Fibroblast of skin of scalp (primary cell): ENCODE data around the gene PTGER1.

ENCODE experiments used
- DNase-seq: peaks from one replicate; pipeline ENCODE4 v3.0.0-alpha.2; 2013

PTGER1 gene

DNA sequence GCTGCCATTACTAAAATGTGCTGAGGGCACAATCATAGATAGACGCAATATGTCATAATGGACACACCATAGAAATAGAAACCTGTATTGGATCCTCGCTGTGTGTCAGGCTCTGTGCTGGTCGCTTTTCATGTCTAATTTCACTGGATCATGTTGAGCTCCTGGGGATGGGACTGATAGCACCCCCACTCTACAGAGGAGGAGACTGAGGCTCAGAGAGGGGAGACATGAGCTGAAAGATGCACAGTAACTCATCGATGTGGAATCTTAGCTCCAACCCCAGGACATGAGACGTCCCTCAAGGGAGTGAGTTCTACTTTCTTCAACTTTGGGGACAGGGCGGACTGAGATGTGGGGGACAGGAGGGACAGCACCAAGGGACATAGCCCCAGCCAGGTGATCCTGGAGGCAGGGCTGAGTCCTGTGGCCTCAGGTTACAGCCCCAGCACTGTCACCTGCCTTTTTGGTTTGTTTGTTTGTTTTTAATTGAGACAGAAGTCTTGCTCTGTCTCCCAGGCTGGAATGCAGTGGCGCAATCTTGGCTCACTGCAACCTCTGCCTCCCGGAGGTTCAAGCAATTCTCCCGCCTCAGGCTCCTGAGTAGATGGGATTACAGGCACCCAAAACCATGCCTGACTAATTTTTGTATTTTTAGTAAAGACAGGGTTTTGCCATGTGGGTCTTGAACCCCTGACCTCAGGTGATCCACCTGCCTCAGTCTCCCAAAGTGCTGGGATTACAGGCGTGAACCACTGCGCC, 27.4 kb upstream of the PTGER1 start:
- DNase-seq, result peak; percentile 34

DNA sequence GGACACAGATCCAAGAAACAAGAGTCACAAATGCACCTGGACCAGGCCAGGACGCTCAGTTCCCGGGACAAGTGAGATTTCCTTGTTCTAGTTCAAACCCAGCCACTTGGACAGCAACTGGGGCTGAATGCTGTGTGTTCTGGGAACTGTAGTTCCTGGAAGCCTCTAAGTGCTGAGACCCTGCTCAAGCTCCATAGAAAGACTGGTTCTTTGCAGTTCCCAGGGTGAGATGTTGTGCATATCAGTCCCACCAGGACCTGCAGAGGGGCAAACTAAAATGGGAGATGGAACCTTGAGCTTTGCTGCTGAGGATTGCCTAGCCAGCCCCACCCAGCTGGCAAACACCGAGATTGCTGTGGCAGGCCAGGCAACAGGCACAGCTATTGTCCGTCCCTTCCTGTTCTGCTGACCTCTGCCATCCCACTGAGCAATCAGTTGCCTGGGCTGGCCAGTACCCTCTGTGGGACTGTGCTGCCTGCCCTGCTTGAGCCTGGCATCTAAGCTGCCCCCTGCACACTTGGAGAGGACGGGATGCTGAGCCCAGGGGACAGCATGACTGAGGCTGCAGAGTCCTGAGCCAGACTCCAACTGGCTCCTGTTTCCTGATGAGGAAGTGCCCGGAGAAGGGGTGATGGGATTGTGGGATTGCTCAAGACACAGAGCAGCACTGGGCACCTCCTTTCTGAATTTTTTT, 22.2 kb upstream of the PTGER1 start:
- no peak for DNase-seq

DNA sequence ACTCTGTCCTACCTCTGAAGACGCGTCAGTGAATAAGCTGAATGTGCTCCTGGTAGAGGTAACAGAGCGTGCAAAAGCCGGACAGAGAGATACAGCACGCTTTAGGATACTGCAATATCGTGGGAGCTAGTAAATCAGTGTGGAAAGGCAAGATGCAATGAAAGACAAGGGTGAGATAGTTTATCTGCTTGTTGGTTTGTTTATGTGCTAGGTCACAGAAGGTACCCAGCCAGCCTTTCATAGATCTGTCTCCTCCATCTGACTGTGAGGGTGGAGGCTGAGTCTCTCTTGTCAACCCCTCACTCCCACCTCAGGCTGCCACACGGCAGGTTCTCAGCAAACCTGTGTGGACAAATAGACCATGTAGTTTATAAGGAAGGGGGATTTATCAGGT, 21.7 kb upstream of the PTGER1 start:
- no peak for DNase-seq

DNA sequence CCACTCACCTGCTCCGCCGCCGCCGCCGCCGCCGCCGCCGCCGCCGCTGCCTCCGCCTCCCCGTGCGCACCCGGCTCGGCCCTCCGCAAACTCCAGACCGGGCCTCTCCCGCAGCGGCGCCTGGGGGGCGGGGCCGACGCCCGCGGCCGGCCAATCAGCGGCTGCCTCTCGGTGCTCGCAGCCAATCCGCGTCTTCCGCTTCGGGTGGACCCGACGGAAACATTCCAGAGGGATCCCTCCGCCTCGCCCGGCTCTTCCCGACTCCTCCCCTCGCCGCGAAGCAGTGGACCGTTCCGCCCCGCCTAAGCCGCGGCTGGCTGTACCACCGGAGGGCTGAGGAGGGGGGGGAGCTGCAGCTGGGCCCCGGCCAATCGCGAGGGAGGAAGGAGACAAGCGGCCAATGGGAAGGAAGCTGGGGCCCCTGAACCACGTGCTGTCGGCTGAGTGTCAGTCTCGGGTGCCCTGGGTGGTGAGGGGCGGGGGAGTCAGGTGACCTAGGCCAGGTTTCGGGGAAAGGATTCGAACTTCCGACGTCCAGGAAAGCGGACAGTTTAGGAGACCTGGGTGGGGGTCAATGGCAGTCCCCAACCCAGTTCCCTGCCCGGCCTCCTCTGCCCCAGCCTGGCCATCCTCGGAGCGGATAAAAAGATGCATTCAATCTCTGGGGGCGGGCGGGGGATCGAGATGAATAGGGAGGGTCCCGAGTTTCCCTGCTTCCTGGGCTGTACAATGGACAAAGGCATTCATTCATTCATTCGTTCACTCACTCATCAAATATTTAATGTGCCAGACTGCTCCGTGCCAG, 21.1 kb upstream of the PTGER1 start, which contains the start of gene GIPC1:
Gene GIPC1, minus strand, starts transcription at position 99 of the 805 bp plus-strand sequence. CDS start 13,151 bp downstream, outside the sequence.
- peak; percentile 100 for DNase-seq

DNA sequence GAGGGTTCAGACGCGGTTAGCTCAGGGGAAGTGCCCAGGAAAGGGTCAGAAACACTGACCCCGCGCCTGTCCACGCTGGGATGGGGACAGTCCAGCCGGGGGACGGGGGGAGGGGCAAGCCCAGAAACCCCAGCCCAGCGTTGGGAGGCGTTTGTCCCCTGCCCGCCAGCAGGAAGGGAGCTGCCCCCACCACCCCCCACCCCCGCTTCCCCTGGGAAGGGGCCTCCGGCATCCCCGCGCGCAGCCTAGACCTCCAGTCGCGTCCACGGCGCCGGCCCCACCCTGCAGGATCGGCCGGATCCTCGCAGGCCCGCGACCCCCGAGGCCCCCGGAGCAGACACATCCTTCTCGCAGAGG, 20.5 kb upstream of the PTGER1 start:
- DNase-seq, result no peak

DNA sequence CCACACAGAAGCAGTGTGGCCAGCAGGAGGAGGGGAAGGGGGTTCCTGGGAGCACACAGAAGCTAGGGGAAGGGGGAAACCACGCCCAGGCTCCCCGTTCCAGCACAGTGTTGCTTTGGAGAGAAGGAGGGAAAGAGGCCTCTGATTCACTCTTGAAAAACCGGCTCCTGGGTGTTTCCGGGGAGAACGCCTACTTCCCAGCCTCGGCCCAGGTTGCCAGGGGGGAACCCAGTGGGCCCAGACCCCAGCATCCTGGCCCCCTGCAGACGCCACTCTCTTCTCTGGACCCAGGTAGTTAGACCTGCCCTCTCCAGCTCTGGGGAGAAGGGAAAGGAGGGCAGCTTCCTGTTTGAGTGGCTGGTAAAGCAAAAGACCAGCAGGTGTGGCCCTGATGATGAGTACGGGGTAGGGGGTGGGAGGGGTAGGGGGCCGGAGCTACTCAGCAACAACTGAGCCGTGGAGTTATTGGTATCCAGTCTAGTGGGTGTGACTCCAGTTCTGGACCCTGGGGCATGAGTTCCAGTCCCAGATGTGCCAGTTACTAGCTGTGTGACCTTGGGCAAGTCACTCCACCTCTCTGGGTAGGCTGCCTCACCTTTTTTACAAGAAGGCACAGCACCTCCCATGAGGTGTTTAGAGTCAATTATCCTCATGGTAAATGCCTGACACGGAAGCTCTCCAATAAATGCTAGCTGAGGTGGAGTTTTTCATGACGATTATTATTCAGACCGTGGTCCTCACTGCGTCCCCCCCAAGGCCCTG, 19.9 kb upstream of the PTGER1 start:
- no peak for DNase-seq

DNA sequence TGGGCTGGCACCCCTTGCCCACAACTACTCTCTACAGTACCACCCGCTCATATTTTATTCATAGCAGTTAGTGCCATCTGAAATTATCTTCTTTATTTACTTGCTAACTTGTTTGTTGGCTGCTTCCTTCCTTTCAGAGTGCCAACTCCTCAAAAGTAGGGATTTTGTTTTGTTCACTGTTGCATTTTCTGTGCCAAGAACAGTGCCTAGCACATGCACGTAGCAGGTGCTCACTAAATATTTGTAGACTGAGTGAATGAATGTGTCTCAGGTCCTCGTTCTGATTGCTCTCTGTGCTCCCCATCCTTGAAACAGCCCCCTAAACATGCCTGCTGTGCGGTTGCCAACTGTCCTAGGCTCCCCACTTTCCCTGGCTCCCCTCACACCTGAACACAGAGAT, 19.3 kb upstream of the PTGER1 start:
- no peak for DNase-seq

DNA sequence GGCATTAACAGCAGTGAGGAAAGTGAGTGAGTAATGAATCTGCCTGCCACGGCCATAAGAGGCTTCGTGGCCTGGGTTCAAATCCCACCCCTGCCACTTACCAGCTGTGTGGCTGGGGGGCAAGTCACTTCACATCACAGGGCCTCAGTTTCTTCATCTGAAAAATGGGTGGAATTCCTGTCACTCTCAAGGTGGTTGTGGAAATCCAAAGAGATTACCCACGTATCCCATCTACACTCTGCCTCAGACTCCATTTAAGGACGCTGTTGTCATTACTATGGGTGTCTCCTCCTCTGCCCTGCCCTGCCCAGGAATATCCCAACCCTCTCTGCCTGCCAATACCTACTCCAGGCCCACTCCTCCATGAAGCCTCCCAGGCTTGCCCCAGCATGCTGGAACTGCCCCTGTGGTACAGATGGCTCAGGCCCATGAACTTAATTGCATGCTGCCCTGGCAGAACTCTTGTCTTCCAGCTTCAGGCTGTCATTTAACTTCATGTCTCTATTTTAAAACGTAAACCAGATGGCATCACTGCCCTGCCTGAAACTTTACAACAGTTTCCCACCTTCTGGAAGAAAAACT, 17.7 kb upstream of the PTGER1 start:
- DNase-seq, result no peak

DNA sequence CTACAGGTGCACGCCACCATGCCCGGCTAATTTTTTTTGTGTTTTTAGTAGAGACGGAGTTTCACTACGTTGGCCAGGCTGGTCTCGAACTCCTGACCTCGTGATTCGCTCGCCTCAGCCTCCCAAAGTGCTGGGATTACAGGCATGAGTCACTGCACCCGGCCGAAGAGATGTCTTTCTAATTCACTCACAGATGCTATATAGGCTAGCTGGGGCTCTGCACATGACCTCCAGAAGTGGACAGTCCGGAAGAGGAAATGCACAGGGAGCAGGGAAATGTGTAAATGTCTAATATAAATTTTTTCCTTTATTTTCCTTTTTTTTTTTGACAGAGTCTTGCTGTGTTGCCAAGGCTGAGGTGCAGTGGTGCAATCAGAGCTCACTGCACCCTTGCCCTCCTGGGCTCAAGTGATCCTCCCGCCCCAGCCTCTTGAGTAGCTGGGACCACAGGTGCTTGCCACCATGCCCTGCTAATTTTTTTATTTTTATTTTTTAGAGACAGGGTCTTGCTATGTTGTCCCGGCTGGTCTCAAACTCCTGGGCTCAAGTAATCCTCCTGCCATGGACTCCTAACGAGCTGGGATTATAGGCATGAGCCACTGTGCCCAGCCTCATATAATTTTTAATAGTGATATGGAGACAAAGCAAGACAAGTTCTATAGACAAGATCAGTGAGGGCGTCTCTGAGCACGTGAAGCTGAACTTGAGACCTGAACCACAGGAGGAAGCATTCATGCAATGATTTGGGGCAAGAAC, 12.4 kb upstream of the PTGER1 start:
- DNase-seq, result no peak

DNA sequence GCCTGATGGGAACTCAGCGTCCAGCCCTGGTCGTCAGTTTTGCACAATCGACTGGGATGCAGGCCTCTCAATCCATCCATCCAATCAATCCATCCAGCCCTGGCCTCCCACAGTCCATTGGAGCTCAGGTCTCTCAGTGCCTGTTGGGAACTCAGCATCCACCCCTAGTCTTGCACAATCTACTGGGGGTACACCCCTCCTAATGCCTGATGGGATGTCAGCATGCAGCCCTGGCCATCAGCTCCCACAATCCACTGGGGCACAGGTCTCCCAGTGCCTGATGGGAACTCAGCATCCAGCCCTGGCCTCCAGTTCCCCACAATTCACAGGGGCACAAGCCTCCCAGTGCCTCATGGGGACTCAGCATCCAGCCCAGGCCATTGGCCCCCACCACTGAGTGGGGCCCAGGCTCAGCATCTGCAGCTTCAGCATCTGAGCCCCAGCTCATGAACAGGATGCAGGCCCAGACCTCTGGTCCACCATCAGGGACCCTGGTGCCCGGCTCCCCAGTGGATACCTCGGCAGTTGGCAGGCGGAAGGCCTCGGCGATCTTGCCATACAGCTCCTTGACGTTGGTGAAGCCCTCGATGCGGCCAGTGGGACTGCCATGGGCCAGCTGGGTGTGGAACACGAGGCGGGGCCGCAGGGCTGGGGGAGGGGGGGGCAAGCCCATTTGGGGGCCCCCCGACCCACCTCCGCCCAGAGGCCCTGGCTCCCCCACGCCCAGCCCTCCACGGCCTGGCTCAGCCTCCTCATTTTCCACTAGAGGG, 7.2 kb upstream of the PTGER1 start:
- no peak for DNase-seq

DNA sequence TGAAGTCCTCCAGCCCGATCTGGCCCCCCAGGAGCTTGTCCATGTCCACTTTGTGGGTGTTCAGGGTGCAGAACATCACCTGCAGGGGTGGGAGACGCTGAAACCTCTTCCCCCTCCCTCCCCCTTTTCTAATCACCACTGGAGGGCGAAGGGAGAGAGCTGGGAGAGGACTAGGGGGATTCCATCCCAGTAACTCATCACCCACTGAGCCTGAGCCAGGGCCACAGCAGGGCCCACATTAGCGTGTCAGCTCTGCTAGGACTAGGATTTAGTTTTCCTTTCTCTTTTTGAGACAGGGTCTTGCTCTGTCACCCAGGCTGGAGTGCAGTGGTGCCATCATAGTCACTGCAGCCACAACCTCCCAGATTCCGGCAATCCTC, 5.5 kb upstream of the PTGER1 start:
- DNase-seq, result peak; percentile 70

DNA sequence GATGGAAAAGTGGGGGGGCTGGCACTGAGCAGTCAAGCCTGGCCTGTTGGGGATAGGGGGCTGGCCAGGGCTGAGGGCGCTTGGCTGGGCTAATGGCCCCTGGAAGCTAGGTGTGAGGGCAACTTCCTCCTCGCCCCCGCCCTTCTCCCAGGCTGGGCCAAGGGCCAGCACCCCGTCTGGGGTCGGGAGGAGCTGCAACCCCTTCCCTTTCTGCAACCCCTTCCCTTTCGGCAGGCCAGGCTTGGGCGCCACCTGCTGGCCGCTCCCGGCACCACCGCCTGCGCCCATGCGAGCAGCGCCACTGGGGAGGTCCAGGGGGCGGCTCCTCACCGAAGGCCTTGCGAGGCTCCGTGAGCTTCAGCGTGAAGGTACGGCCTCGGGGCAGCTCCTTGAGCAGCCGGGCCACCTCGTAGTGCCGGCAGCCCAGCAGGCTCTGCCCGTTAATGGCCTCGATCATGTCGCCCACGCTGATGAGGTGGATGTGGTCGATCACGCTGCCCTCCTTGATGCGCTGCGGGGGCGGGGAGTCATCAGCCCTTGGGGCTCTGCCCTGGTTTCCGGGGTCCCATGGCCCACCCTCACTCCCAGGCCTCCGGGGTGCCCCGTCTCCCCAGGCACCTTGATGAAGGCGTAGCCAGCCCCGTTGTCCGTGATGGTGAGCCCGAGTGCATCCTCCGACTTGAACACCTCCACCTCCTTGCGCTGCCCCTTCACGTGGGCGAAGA, 5.0 kb upstream of the PTGER1 start:
- DNase-seq, result peak; percentile 42

DNA sequence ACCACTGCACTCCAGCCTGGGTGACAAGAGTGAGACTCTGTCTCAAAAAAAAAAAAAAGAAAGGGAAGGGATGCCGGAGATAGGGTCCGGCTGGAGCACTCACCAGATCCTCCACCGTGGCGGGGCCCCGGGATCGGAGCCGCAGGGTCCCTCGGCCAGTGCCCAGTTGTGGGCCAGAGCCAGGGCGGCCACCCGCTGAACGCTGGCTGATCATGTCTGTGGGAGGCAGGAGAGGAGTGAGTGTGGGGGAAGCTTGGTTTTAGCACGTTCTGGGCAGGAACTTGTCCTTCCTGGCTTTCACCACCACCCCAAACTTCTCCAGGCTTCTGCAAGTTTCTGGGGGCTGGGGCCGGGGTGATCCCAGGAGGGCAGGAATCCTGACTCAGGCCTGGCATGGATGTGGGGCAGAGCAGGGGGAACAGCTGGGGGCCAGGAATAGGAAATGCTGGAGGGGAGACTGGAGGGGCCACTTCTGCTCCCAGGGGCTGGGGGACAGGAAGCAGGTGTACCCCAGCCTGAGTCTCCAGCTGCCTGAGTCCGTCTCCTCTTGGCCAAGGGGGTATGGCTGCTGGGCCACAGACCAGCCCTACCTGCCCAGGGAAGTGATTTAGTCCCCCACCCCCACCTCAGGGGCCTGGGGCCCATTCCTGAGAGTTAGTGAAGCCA, 4.3 kb upstream of the PTGER1 start:
- no peak for DNase-seq

DNA sequence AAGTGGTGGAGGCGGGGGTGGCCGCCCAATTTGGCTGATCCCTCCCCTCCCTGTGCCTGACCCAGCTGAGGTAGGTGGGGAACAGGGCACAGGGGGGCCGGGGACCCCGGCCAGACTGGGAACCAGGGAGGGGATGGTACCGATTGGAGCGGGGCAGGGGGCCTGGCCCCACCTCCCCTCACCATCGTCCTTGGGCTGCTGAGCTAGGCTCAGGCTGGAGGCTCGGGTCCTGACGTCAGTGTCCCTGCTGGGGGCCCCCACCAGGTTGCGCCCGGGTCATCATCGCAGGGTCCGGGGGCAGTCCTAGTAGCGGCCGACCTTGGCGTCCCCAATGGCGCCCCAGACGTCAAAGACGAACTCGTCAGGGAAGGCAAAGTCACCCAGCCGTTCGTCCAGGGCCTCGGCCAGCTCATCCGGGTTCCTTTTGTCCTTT, 3.0 kb upstream of the PTGER1 start:
- DNase-seq, result no peak

DNA sequence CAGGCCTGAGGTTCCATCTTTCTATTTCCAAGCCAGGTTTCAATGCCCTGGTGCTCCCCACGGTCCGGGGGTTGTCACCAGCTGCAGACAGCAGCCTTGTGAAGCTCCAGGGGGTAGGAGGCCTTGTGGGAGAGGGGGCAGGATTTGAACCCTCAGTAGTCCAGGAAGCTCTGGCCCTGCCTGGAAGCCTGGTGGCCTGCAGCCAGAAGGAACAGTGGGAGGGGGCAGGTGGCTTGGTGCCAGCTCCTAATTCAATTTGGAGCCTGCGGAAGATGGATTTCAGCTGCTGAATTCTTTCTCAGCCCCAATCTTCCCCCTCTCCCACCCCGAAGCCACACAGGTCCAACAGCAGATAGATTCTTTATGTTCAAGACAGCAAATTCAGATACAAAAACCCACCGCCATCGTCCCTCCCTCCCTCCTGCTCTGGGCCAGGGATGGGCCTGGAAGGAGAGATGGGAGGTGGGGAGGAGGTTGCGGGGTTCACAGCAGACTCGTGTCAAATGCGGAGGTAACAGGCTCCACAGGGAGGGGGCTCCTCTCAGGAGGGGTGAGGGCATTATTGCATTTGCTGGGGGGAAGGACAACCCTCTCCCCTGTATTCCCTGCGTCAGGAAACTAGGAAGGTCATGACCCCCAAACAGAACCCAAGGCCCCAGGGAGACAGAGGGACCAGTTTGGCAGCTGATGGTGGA, 2.4 kb upstream of the PTGER1 start:
- DNase-seq, result peak; percentile 49

DNA sequence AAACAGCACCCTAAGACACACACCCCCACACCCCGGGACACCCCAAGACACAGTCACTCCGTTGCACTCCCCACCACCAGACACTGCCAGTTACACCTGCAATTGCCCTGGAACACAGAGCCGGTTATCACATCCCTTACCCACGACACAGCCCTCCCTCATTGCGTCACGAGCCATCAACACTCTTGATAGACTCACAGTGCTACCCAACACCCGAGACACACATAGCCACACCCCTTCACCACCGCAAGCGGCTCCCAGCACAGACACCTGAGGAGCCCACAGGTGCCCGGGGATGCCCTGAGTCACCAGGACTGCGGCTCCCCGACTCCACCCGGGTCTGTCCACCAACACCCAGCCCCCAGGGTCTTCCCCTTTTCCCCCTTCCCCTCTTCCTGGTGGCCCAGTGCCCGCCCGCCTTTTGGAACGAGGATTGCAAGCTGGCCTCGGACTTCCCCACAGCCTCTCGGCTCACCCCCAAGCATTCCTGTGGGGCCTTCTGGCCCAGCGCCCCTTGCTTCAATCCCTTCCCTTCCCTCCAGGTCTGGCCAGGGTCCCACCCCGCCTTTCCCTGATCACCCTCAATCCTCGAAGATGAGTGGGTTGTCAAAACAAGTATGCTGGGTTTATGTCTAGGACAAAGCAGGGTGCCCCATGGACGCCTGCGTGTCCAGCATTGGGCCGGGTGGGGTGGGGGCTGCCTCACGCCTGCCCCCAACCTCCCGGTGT, 1.7 kb upstream of the PTGER1 start:
- DNase-seq, result peak; percentile 74

DNA sequence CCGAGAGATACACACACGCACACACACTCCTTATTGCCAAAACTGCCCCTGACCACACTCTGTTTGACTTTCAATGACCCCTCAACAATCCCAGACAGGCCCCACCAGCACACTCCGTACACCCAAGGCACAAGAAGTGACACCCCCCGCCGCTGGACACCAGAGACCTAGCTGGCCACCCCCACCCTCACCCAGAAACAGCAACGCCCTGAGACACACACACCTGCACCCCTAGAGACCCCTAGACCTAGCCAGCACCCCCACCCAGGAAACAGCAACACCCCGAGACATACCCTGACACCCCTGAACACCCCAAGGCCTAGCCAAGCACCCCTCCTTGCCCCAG, 1.1 kb upstream of the PTGER1 start:
- no peak for DNase-seq

DNA sequence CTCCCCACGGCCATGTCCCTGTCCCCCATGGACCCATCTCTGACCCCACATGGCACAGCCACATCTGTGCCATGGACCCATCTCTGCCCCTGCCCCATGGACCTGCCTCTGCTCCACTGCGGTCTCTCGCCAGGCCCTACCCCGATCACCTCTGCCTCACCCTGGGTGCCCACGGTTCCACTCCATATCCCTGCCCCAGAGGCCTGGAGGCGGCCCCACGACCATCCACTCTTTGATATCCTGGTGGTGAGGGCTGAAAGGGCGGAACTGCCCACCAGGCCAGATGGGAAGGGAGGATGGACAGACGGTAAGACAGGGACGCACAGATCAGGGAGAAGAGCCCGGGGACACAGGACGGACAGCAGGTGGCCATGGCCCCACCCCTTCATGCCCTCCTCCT, 327 bp downstream of the PTGER1 start:
- DNase-seq, result no peak
